ENCODE data around the gene TEDDM1. TPM values are rescaled to one million over a fixed set of nuclear protein-coding genes. Genes with fewer than 3 reads are reported as not detected.

TEDDM1 gene
- total RNA-seq, 1 donor from 2014 or later, result not detected

DNA sequence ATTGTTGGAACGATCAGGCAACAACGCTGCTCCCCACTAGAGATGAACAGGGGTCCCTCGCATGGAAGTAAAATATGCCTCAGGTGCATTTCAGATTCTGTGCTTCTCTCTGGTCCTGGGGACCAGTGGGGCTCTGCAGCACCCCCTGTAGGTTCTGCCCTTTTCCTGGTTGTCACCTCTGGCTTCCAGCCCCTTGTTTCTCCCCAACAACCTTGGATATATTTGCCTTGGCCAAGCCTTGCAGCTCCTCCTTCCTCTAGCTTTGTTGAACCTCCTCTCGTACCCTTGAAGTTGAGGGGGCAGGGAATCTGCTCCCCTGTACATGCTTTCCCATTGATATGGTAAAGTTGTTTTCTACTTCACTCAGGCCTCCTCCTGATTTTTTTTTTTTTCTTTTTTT lies 44.0 kb upstream of the TEDDM1 start:
- no peaks in the 10 kb centered on the region for H3K9me3 ChIP-seq
- no peak for DNase-seq (ENCODE audit: extremely low spot score in 2 of 2)
- no peaks in the 10 kb centered on the region for H3K27me3 ChIP-seq
- intact Hi-C loops (cut with DNase I), result no loop called here
- H3K4me1 ChIP-seq, result no peaks in the 10 kb centered on the region
- no peak overlapping the region for H3K27ac ChIP-seq
- H3K36me3 ChIP-seq, result no peaks in the 10 kb centered on the region
- TF ChIP-seq POLR2A (IDR thresholded peaks at IDR 0.05), result no peak
- no peak for TF ChIP-seq POLR2AphosphoS5 (IDR thresholded peaks at IDR 0.05; ENCODE audit: insufficient read depth in 1 of 2, low read depth in 1 of 2)
- no peak for TF ChIP-seq CTCF (IDR thresholded peaks at IDR 0.05)
- H3K4me3 ChIP-seq, result no peak overlapping the region

DNA sequence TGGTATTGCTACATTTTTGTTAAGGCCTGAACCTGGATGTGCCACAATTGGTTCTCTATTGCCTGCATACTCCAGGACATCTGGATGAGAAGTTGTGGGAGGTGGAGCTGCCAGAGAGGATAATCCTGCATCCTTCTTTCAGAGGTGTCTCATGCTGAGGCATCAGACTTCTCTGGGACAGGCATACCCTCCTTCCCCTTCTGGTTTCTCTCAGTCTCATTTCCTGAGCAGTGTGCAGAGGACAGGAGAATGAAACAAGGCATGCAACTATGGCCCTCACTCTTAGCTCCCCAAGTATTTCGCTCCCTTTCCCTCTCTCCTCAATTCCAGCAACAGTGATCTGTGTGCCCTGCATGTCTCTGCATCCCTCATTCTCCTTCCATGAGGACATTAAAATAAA lies 41.9 kb upstream of the TEDDM1 start:
- intact Hi-C loops (cut with DNase I), result no loop called here
- Histone ChIP-seq H3K9me3 (no peaks in the 10 kb centered on the region), H3K4me1 (no peaks in the 10 kb centered on the region), H3K4me3 (no peak overlapping the region), H3K36me3 (no peaks in the 10 kb centered on the region), H3K27ac (no peak overlapping the region), H3K27me3 (no peaks in the 10 kb centered on the region)
- DNase-seq (ENCODE audit: extremely low spot score in 2 of 2), result peak; percentile 28 to 40
- TF ChIP-seq CTCF (IDR thresholded peaks at IDR 0.05) (no peak), POLR2AphosphoS5 (IDR thresholded peaks at IDR 0.05; ENCODE audit: insufficient read depth in 1 of 2, low read depth in 1 of 2) (no peak), POLR2A (IDR thresholded peaks at IDR 0.05) (no peak)

- intact Hi-C loops (cut with DNase I), result no loop called here
Observed at GRCh38 chr1:182441719-182442118, 41.3 kb upstream of the TEDDM1 start.

GRCh38 chr1:182438326-182438725 lies 37.9 kb upstream of the TEDDM1 start:
- H3K36me3 ChIP-seq, result no peaks in the 10 kb centered on the region
- intact Hi-C loops (cut with DNase I), result no loop called here
- H3K27me3 ChIP-seq, result no peaks in the 10 kb centered on the region
- TF ChIP-seq POLR2A (IDR thresholded peaks at IDR 0.05), result no peak
- H3K9me3 ChIP-seq, result no peaks in the 10 kb centered on the region
- no peak for DNase-seq (ENCODE audit: extremely low spot score in 2 of 2)
- no peak overlapping the region for H3K4me3 ChIP-seq
- no peak overlapping the region for H3K27ac ChIP-seq
- no peaks in the 10 kb centered on the region for H3K4me1 ChIP-seq

More at GRCh38 chr1:182441719-182442118, 41.3 kb upstream of the TEDDM1 start:
- H3K36me3 ChIP-seq, result no peaks in the 10 kb centered on the region
- TF ChIP-seq POLR2AphosphoS5 (IDR thresholded peaks at IDR 0.05; ENCODE audit: insufficient read depth in 1 of 2, low read depth in 1 of 2), result no peak
- TF ChIP-seq CTCF (IDR thresholded peaks at IDR 0.05), result no peak
- no peak for TF ChIP-seq POLR2A (IDR thresholded peaks at IDR 0.05)
- peak; percentile 56 to 77 for DNase-seq (ENCODE audit: extremely low spot score in 2 of 2)
- H3K27me3 ChIP-seq, result no peaks in the 10 kb centered on the region
- H3K27ac ChIP-seq, result no peak overlapping the region
- no peak overlapping the region for H3K4me3 ChIP-seq
- H3K9me3 ChIP-seq, result no peaks in the 10 kb centered on the region
- no peaks in the 10 kb centered on the region for H3K4me1 ChIP-seq

DNA sequence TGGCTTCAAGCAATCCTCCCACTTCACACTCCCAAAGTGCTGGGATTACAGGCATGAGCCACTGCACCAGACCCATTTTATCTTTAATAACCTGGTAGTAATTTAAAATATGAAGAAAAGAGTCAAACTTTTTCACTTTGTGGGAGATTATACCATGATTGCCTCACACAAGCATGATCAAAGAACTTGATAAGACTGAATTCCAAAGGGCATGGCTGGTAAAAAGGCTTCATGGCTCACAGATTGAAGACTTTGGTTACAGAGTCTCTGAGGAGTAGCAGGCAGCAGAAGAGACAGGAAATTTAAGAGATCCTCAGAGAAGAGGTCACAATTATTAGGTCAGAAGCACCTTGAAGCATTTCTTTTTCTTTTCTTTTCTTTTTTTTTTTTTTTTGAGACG lies 33.1 kb upstream of the TEDDM1 start:
- no peaks in the 10 kb centered on the region for H3K4me1 ChIP-seq
- TF ChIP-seq POLR2A (IDR thresholded peaks at IDR 0.05) (no peak), CTCF (IDR thresholded peaks at IDR 0.05) (no peak), POLR2AphosphoS5 (IDR thresholded peaks at IDR 0.05; ENCODE audit: insufficient read depth in 1 of 2, low read depth in 1 of 2) (no peak)
- no peaks in the 10 kb centered on the region for H3K36me3 ChIP-seq
- H3K4me3 ChIP-seq, result no peak overlapping the region
- H3K9me3 ChIP-seq, result no peaks in the 10 kb centered on the region
- intact Hi-C loops (cut with DNase I), result no loop called here
- no peaks in the 10 kb centered on the region for H3K27me3 ChIP-seq
- DNase-seq (ENCODE audit: extremely low spot score in 2 of 2), result no peak
- no peak overlapping the region for H3K27ac ChIP-seq

GRCh38 chr1:182431278-182431677 lies 30.8 kb upstream of the TEDDM1 start:
- no peak overlapping the region for H3K4me3 ChIP-seq
- no peaks in the 10 kb centered on the region for H3K36me3 ChIP-seq
- H3K4me1 ChIP-seq, result no peaks in the 10 kb centered on the region
- H3K27me3 ChIP-seq, result no peaks in the 10 kb centered on the region
- H3K9me3 ChIP-seq, result no peaks in the 10 kb centered on the region
- TF ChIP-seq CTCF (IDR thresholded peaks at IDR 0.05) (no peak), POLR2AphosphoS5 (IDR thresholded peaks at IDR 0.05; ENCODE audit: insufficient read depth in 1 of 2, low read depth in 1 of 2) (no peak), POLR2A (IDR thresholded peaks at IDR 0.05) (no peak)
- DNase-seq (ENCODE audit: extremely low spot score in 2 of 2), result no peak
- intact Hi-C loops (cut with DNase I), result no loop called here
- no peak overlapping the region for H3K27ac ChIP-seq
